OCI-LY3 (cell line): ENCODE measurements around the gene NGEF.

ENCODE experiments used
- EZH2phosphoT487 ChIP-seq: fragments of 200-600 bp; shearing (Covaris generic); IDR thresholded peaks from 2 replicates; pipeline ENCODE4 v1.6.1; 2018; ENCODE audit warnings: antibody characterized with exemption, mixed run types, low read depth
- TF ChIP-seq, protein P1 (sequence below): fragments of 200-600, 300-600 bp; sonication (generic); IDR thresholded peaks from 2 replicates; pipeline ENCODE4 v1.5.1; 2014; ENCODE audit warnings: antibody characterized with exemption, low read length, low read depth

DNA sequence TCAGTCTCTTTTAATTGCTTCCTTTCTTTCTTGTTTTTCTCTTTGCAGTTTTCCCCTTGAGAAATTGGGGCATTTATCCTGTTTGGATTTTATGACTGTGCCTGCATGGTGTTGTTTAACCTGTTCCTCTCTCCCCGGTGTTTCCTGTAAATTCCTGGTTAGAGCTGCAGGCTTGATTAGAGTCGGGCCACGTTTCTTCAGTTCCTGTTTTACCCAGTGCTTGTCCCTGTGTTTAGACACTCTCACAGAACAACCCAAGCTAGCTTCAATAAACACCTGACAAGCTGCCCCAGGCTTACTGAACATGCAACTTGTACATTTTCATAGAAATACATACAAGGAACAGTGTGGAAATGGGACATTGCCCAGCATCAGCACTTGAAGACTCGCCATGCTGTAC is 53.9 kb downstream of the NGEF start:
- TF ChIP-seq, protein P1, sequence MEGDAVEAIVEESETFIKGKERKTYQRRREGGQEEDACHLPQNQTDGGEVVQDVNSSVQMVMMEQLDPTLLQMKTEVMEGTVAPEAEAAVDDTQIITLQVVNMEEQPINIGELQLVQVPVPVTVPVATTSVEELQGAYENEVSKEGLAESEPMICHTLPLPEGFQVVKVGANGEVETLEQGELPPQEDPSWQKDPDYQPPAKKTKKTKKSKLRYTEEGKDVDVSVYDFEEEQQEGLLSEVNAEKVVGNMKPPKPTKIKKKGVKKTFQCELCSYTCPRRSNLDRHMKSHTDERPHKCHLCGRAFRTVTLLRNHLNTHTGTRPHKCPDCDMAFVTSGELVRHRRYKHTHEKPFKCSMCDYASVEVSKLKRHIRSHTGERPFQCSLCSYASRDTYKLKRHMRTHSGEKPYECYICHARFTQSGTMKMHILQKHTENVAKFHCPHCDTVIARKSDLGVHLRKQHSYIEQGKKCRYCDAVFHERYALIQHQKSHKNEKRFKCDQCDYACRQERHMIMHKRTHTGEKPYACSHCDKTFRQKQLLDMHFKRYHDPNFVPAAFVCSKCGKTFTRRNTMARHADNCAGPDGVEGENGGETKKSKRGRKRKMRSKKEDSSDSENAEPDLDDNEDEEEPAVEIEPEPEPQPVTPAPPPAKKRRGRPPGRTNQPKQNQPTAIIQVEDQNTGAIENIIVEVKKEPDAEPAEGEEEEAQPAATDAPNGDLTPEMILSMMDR: no peak
- TF ChIP-seq EZH2phosphoT487: no peak
